ENCODE data around the gene KRT75.

GRCh38 chr12:52387859-52388258 is 46.3 kb downstream of the KRT75 start:
- no peak for TF ChIP-seq CTCF (IDR thresholded peaks at IDR 0.05)
- TF ChIP-seq POLR2A (IDR thresholded peaks at IDR 0.05) = no peak

Measured in testis (tissue), 2 donors.